CD4-positive, CD25-positive, alpha-beta regulatory T cell (primary cell): Measurements from ENCODE around the gene ADCY6. TPM values are rescaled to one million over a fixed set of nuclear protein-coding genes. Genes with fewer than 3 reads are reported as not detected.
A peak's percentile ranks its signal among the peaks of the same experiment; 100 is the strongest.

ENCODE experiments used
- ATAC-seq, 2 donors: fragments of 150-1000 bp; cut with Tn5 transposase; one replicate each; pipeline ENCODE4 v1.10.0; 2021; ENCODE audit warnings: low read depth in 2 of 2, moderate number of reproducible peaks in 2 of 2, moderate library complexity in 1 of 2
- DNase-seq, 3 donors: peaks; one replicate each; pipeline versions ENCODE4 v3.0.0 to v3.0.0-alpha.2; 2012 to 2022; ENCODE audit warnings: mixed read lengths in 1 of 3
- H3K27ac ChIP-seq: one replicate; pipeline ENCODE4 v1.7.0; 2013; ENCODE audit warnings: mild to moderate bottlenecking, low read length; ENCODE audit not compliant: insufficient read depth, poor library complexity, severe bottlenecking
- H3K27me3 ChIP-seq: one replicate; pipeline ENCODE4 v1.7.0; 2013; ENCODE audit warnings: low read length; ENCODE audit not compliant: control insufficient read depth, insufficient read depth
- H3K36me3 ChIP-seq: one replicate; pipeline ENCODE4 v1.7.0; 2013; ENCODE audit warnings: mild to moderate bottlenecking, low read length, moderate library complexity; ENCODE audit not compliant: control insufficient read depth, insufficient read depth
- H3K4me1 ChIP-seq: 2 replicates; pipeline ENCODE4 v1.7.0; 2013; ENCODE audit warnings: mild to moderate bottlenecking, low read length; ENCODE audit not compliant: insufficient read depth, control insufficient read depth, poor library complexity, severe bottlenecking
- H3K4me3 ChIP-seq: one replicate; pipeline ENCODE4 v1.7.0; 2013; ENCODE audit warnings: low read depth, mild to moderate bottlenecking, low read length, moderate library complexity
- H3K9me3 ChIP-seq, 2 experiments: 1 replicate in 1 of 2; 2 replicates in 1 of 2; pipeline ENCODE4 v1.7.0; 2013; ENCODE audit warnings: low read length in 2 of 2, mild to moderate bottlenecking in 1 of 2, moderate library complexity in 1 of 2; ENCODE audit not compliant: control insufficient read depth in 2 of 2
- H3K27ac Mint-ChIP-seq, 3 donors: one replicate each; pipeline ENCODE4 v1.8.0; 2020 to 2022; ENCODE audit warnings: mild to moderate bottlenecking in 3 of 3, mixed read lengths in 3 of 3, moderate library complexity in 2 of 3
- H3K27me3 Mint-ChIP-seq: one replicate; pipeline ENCODE4 v1.8.0; 2022; ENCODE audit warnings: mild to moderate bottlenecking, mixed read lengths
- H3K36me3 Mint-ChIP-seq: one replicate; pipeline ENCODE4 v1.8.0; 2020; ENCODE audit warnings: mixed read lengths
- H3K4me1 Mint-ChIP-seq, 4 donors: one replicate each; pipeline ENCODE4 v1.8.0; 2020 to 2022; ENCODE audit warnings: mixed read lengths in 4 of 4, mild to moderate bottlenecking in 1 of 4
- H3K4me3 Mint-ChIP-seq, 4 donors: one replicate each; pipeline ENCODE4 v1.8.0; 2020 to 2022; ENCODE audit warnings: mild to moderate bottlenecking in 4 of 4, mixed read lengths in 4 of 4, moderate library complexity in 3 of 4
- H3K9me3 Mint-ChIP-seq, 7 donors: one replicate each; pipeline ENCODE4 v1.8.0; 2020 to 2022; ENCODE audit warnings: mixed read lengths in 7 of 7, mild to moderate bottlenecking in 3 of 7, moderate library complexity in 2 of 7
- polyA plus RNA-seq, 4 donors: library from polyadenylated mRNA; unstranded; fragments of 300-500 nt; fragmentation: Illumina TruSeq; gene quantifications; one replicate each; pipeline ENCODE4 v1.2.3, GENCODE V29; 2021
- total RNA-seq: library from RNA; stranded (reverse); gene quantifications from one replicate; pipeline ENCODE4 v1.2.3, GENCODE V29; 2022

The ADCY6 gene
- total and polyA plus RNA-seq, 5 donors from 2014 or later = 0.12 TPM; not detected in 4

DNA sequence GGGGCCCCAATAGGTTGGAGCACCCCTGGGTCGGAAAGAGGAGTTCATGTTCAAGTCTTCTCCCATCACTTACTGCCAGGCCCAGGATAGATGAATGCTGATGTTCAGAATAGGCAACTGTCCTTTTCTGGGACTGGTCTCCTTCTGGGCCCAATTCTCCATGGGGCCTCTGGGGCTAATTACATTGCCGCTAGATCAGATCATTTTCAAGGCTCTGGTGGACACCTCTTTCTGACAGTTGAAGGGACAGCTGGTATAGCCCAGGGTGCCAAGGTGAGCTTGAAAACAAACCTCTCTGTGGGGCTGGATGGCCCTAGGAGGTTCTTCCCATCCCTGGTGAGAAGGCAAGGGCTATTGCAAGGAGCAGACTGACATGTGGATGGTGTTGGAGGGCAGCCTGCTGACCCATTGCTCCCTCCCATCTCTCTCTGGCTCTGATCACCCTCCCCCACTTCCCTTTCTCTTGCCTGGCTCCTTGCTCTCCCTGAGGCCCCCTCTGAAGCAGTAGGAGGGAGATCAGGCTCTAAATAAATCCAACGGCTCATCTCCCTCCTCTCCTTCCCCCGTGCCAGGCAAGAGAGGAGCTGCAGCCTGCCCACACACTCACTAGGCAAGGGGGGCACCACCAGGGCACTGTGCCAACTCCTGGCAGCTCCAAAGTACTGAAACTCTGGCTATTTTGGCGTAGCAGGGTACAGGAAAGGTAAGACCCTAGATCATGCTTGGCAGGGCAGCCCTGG, 31.3 kb upstream of the ADCY6 start:
- Histone ChIP-seq H3K27me3 (no peaks in the 10 kb centered on the region), H3K36me3 (no peaks in the 10 kb centered on the region), H3K9me3 (no peaks in the 10 kb centered on the region), H3K4me3 (no peak overlapping the region), H3K4me1 (peaks cover 26% of the 10 kb centered on the region), H3K27ac (no peak overlapping the region)
- H3K27me3 Mint-ChIP-seq = peaks cover 18% of the 10 kb centered on the region
- H3K27ac Mint-ChIP-seq = no peak overlapping the region
- H3K4me3 Mint-ChIP-seq = peak overlapping the region; percentile 52 to 91 (median 78)
- peaks cover 6 to 37% (median 18%) of the 10 kb centered on the region in 4 donors for H3K4me1 Mint-ChIP-seq
- DNase-seq (no peak), ATAC-seq (no peak)
- H3K36me3 Mint-ChIP-seq = no peaks in the 10 kb centered on the region
- no peaks in the 10 kb centered on the region for H3K9me3 Mint-ChIP-seq

DNA sequence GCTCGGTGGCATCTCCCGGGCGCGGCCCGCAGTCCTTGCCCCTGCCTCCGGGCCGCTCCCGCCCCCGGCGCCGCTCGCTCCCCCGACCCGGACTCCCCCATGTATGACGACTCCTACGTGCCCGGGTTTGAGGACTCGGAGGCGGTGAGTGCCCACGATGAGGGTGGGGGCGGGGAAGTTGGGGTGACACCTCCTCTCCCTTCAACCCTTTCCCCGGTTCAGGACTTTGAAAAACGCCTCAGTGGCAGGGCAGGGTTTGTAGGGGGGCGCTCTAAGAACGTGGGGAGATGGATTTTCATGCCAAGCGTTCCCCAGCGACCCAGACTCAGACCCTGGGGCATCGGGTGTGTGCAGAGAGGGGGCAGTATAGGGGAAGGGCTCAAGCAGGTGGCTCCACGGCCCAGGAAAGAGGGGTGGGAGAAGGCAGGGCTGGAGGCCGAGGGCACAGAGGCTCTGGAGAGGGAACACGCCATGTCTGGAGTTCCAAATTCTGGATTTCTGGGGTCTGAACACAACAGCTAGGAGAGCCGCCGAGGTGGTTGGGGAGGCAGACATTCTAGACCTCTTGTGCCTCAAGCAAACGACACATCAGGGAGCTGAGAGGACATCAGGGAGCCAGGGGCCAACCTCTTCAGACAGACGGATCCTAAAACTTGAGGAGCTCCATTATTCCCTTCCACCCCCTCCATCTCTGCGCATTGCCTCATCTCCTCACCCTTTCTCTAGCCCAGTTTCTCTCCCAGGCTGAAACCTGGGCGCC, 30.1 kb upstream of the ADCY6 start:
- H3K9me3 Mint-ChIP-seq = no peaks in the 10 kb centered on the region
- no peak for ATAC-seq
- peaks cover 6 to 40% (median 17%) of the 10 kb centered on the region in 4 donors for H3K4me1 Mint-ChIP-seq

DNA sequence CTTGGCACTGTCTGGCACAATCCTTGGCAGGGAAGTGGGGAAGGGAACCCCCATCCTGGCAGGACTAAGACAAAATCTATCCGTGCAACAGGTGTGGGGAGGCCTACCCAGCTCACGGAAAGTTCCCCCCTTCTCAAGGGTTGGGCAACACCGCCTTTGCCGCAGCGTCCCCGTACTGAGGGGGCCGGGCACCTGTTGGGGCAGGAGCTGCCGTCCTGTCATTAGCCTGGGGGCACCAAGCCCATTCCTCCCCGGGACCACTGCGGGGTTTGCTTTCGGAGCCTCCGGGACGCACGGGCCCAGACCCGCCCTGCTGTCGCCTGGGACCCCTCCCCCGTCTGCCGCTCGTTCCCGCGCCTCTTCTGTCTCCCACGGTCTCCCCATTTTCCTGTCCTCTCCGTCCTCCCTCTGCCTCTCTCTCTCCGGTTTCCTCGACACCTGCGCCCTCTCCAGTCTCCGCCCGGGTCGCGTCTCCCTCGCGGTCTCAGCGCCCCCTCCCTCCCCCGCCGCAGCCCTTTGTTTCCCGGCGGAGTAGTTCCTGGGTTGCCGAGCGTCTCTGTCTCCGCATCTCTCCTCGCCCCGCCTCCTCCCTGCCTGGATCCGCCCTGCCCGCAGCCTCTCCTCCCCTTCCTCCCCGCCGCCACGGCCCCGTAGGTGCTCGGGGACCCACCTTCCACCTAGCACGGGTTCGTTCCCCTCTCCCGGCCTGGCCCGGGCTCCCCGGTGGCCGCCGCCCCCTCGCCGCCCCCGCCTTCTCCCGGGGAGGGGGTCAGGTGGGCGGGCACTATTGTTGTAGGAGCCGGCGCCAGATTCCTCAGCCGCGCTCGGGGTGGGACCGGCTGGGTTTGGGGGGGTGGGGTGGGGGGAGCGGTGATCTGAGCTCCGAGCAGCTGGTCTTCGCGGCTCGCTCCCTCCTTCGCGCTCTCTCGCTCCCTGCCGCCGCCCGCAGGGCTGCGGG, 29.3 kb upstream of the ADCY6 start, which contains the start of gene CACNB3:
CACNB3 (plus strand) TSS at position 624 of the 958 bp plus-strand sequence. CDS start 434 bp downstream, outside the sequence.
- DNase-seq (peak; percentile 75 to 80 (median 77)), ATAC-seq (peak; percentile 62 to 65)
- Histone ChIP-seq H3K27ac (no peak within 1 kb of the TSS), H3K27me3 (no peaks in the 10 kb centered on the region), H3K4me3 (peak within 1 kb of the TSS; percentile 18), H3K9me3 (no peaks in the 10 kb centered on the region), H3K36me3 (no peaks in the 10 kb centered on the region), H3K4me1 (peaks cover 34% of the 10 kb centered on the region)
- no peaks in the 10 kb centered on the region for H3K9me3 Mint-ChIP-seq
- H3K4me3 Mint-ChIP-seq = peak within 1 kb of the TSS; percentile 90 to 96 (median 92)
- peak within 1 kb of the TSS; percentile 38 to 87 (median 43) for H3K27ac Mint-ChIP-seq
- H3K4me1 Mint-ChIP-seq = peaks cover 6 to 45% (median 17%) of the 10 kb centered on the region in 4 donors
- H3K36me3 Mint-ChIP-seq = no peaks in the 10 kb centered on the region
- H3K27me3 Mint-ChIP-seq = peaks cover 18% of the 10 kb centered on the region

More for the DNA sequence above, 30.1 kb upstream of the ADCY6 start:
- H3K27ac ChIP-seq = no peak overlapping the region
- Mint-ChIP-seq H3K36me3 (no peaks in the 10 kb centered on the region), H3K27ac (peak overlapping the region in 1 of 3 donors; percentile 82), H3K4me3 (peak overlapping the region; percentile 85 to 93 (median 89)), H3K27me3 (peaks cover 18% of the 10 kb centered on the region)
- H3K27me3 ChIP-seq = no peaks in the 10 kb centered on the region
- H3K36me3 ChIP-seq = no peaks in the 10 kb centered on the region
- H3K9me3 ChIP-seq = no peaks in the 10 kb centered on the region
- H3K4me3 ChIP-seq = no peak overlapping the region
- H3K4me1 ChIP-seq = peaks cover 35% of the 10 kb centered on the region
- peak in 1 of 3 donors; percentile 14 for DNase-seq

DNA sequence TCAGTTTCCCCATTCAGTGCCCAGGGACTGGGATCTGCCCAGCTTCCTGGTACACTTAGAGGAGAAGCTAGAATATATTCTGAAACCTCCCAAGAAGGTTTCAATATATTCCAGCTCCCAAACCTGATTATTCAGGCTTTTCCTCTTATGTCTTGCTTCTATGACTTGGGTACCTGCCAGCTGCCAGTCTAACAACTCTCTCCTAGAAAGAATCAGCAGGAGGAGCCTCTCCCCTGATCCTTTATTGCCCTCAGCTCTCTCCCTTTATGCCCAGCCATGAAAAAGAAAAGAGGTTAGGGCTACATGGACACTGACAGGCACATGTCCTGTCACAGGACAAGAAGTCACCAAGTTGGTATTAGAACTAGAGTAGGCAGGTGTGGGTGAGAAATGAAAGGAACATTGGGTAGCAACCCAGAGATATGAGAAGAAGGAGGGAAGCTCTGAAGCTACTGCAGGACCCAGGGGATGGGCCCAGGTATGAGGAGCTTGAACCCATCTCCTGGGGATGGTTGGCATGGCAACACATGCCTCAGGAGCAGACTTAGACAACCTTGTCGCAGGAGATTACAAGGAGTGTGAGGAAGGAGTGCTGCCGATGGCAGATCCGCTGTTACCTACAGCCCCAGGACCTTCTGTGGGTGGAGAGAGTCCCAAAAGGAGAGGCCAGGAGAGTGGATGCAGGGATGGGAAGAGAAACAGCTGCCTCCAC, 27.4 kb upstream of the ADCY6 start:
- no peak overlapping the region for H3K4me3 ChIP-seq
- peaks cover 11% of the 10 kb centered on the region for H3K27me3 Mint-ChIP-seq
- H3K4me1 ChIP-seq = peaks cover 34% of the 10 kb centered on the region
- ATAC-seq = no peak
- no peaks in the 10 kb centered on the region for H3K9me3 Mint-ChIP-seq
- peak overlapping the region in 2 of 3 donors; percentile 54 to 65 for H3K27ac Mint-ChIP-seq
- H3K36me3 ChIP-seq = no peaks in the 10 kb centered on the region
- DNase-seq = no peak
- H3K4me3 Mint-ChIP-seq = peak overlapping the region; percentile 90 to 96 (median 92)
- no peak overlapping the region for H3K27ac ChIP-seq
- H3K9me3 ChIP-seq = no peaks in the 10 kb centered on the region
- no peaks in the 10 kb centered on the region for H3K36me3 Mint-ChIP-seq
- H3K4me1 Mint-ChIP-seq = peaks cover 6 to 49% (median 15%) of the 10 kb centered on the region in 4 donors
- no peaks in the 10 kb centered on the region for H3K27me3 ChIP-seq

DNA sequence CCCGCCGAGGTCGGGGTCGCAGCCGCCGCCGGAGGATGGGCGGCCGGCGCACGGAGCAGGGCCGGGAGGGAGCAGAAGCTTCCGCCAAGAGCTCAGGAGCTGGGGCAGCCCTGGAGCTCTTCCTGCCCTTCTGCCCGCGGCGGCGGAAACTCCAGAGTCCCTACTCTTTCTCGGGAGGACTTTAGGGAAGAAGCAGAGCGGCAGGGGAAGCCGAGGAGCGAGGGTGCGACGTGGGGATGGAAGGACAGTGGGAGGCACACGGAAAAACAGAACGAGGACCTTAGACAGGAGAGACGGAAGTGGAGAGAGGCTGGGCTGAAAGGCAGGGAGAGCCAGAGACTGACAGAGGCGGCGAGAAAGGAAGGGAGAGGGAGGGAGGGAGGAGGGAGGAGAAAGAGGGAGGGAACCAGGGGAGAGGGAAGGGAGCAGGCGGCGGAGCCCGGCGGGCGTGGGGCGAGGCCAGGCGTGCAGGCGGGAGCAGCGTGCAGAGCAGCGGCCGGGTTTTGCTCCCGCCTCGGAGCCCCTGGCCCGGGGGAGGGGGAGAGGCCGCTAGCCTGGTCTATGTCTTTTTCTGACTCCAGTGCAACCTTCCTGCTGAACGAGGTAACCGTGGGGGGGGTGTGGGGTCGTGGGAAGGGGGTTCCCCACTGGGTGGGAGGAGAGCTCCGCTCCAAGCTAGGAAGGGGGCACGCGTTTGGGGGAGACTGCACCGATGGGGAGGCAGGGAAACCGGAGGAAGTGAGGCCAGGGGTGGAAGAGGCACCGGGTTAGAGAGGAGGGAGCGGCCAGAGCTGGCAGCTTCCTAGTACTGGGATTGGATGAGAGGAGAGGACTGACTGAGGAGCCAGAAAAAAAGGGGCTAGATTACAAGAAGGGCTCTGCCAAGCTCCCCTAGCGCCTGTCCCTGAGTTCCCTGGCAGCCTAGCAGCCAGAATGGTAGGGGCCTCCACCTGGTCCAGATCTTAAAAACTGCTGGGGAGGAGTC, 26.5 kb upstream of the ADCY6 start:
- H3K36me3 ChIP-seq = no peaks in the 10 kb centered on the region
- peak overlapping the region in 2 of 3 donors; percentile 14 to 54 for H3K27ac Mint-ChIP-seq
- peaks cover 34% of the 10 kb centered on the region for H3K4me1 ChIP-seq
- no peaks in the 10 kb centered on the region for H3K9me3 ChIP-seq
- ATAC-seq (peak; percentile 26 to 29), DNase-seq (peak in 2 of 3 donors; percentile 18 to 55)
- H3K4me3 Mint-ChIP-seq = peak overlapping the region; percentile 90 to 96 (median 92)
- no peaks in the 10 kb centered on the region for H3K36me3 Mint-ChIP-seq
- H3K27me3 Mint-ChIP-seq = peaks cover 11% of the 10 kb centered on the region
- H3K27ac ChIP-seq = no peak overlapping the region
- H3K4me1 Mint-ChIP-seq = peaks cover 6 to 49% (median 17%) of the 10 kb centered on the region in 4 donors
- peak overlapping the region; percentile 65 for H3K4me3 ChIP-seq
- no peaks in the 10 kb centered on the region for H3K27me3 ChIP-seq
- H3K9me3 Mint-ChIP-seq = no peaks in the 10 kb centered on the region
